Fibroblast of mammary gland (primary cell): ENCODE data around the gene PHACTR2.
A peak's percentile ranks its signal among the peaks of the same experiment; 100 is the strongest.
"Not testable (repeated sequence)": the region's sequence is repeated elsewhere in the genome, so short reads cannot be mapped to it uniquely, and the experiment has no call there.

Experiments used
- DNase-seq: peaks from one replicate; pipeline ENCODE4 v3.0.0-alpha.2; 2010; ENCODE audit warnings: low read depth
- H3K4me3 ChIP-seq: 2 replicates; pipeline ENCODE4 v1.5.1; 2011; ENCODE audit warnings: low read depth, mild to moderate bottlenecking, low read length, moderate library complexity; ENCODE audit not compliant: control insufficient read depth
- CTCF ChIP-seq: conservative IDR thresholded peaks from 2 replicates; pipeline ENCODE4 v1.5.1; 2011; ENCODE audit warnings: low read depth, low read length, inconsistent platforms; ENCODE audit not compliant: control insufficient read depth, insufficient read depth

The PHACTR2 gene

GRCh38 chr6:143657809-143658208, 20.0 kb upstream of the PHACTR2 start:
- no peak for DNase-seq
- no peak for TF ChIP-seq CTCF
- no peak overlapping the region for H3K4me3 ChIP-seq

GRCh38 chr6:143660170-143660569, 17.6 kb upstream of the PHACTR2 start:
- H3K4me3 ChIP-seq, DNase-seq: not testable (repeated sequence)

GRCh38 chr6:143664171-143664570, 13.6 kb upstream of the PHACTR2 start:
- no peak for DNase-seq
- no peak for TF ChIP-seq CTCF
- no peak overlapping the region for H3K4me3 ChIP-seq

- not testable (repeated sequence) for DNase-seq
Measured at GRCh38 chr6:143666007-143666406, 11.8 kb upstream of the PHACTR2 start.

GRCh38 chr6:143669483-143669882, 8.3 kb upstream of the PHACTR2 start:
- H3K4me3 ChIP-seq, DNase-seq: not testable (repeated sequence)

More at GRCh38 chr6:143666007-143666406, 11.8 kb upstream of the PHACTR2 start:
- H3K4me3 ChIP-seq: not testable (repeated sequence)

- H3K4me3 ChIP-seq: no peak overlapping the region
- DNase-seq: peak; percentile 72
- no peak for TF ChIP-seq CTCF
Measured at GRCh38 chr6:143673669-143674068, 4.1 kb upstream of the PHACTR2 start.

GRCh38 chr6:143674483-143675381, 3.0 kb upstream of the PHACTR2 start:
- H3K4me3 ChIP-seq: no peak overlapping the region
- no peak for TF ChIP-seq CTCF
- peak; percentile 56 for DNase-seq

- no peak overlapping the region for H3K4me3 ChIP-seq
- no peak for TF ChIP-seq CTCF
- DNase-seq: no peak
Measured at GRCh38 chr6:143675382-143675900, 2.3 kb upstream of the PHACTR2 start.
